Chondrocyte (in vitro differentiated cells): Measurements from ENCODE around the gene INSC. TPM values are rescaled to one million over a fixed set of nuclear protein-coding genes. Genes with fewer than 3 reads are reported as not detected.

Source experiments
- DNase-seq: peaks from one replicate; pipeline ENCODE4 v3.0.0; 2021; ENCODE audit warnings: mixed read lengths, low spot score
- H3K27ac Mint-ChIP-seq: one replicate; pipeline ENCODE4 v1.8.0; 2021; ENCODE audit warnings: mild to moderate bottlenecking, moderate library complexity, mixed read lengths; ENCODE audit not compliant: unreplicated experiment
- H3K27me3 Mint-ChIP-seq: 2 replicates; pipeline ENCODE4 v1.8.0; 2021; ENCODE audit warnings: low read depth, mixed read lengths
- H3K36me3 Mint-ChIP-seq: 2 replicates; pipeline ENCODE4 v1.8.0; 2021; ENCODE audit warnings: low read depth, mixed read lengths
- H3K4me1 Mint-ChIP-seq: 2 replicates; pipeline ENCODE4 v1.8.0; 2021; ENCODE audit warnings: low read depth, mild to moderate bottlenecking, mixed read lengths
- H3K4me3 Mint-ChIP-seq: one replicate; pipeline ENCODE4 v1.8.0; 2021; ENCODE audit warnings: mild to moderate bottlenecking, moderate library complexity, mixed read lengths; ENCODE audit not compliant: unreplicated experiment
- H3K9me3 Mint-ChIP-seq: 2 replicates; pipeline ENCODE4 v1.8.0; 2021; ENCODE audit warnings: low read depth, mixed read lengths
- CTCF ChIP-seq: fragments of 200-600 bp; sonication (generic); IDR thresholded peaks from 2 replicates; pipeline ENCODE4 v1.5.0; 2021; ENCODE audit warnings: antibody characterized with exemption, mild to moderate bottlenecking, moderate library complexity
- total RNA-seq: library from RNA; stranded (reverse); gene quantifications from 3 replicates; pipeline ENCODE4 v1.2.1, GENCODE V29; 2021

The INSC gene
- total RNA-seq, 1 donor from 2014 or later: not detected

- Mint-ChIP-seq H3K27me3 (peaks cover 18% of the 10 kb centered on the region), H3K4me1 (peaks cover 14% of the 10 kb centered on the region), H3K4me3 (no peak overlapping the region), H3K9me3 (peaks cover 10% of the 10 kb centered on the region), H3K36me3 (no peaks in the 10 kb centered on the region), H3K27ac (no peak overlapping the region)
- DNase-seq: no peak
- no peak for TF ChIP-seq CTCF
Measured at GRCh38 chr11:15104166-15104565, 10.6 kb upstream of the INSC start.

- Mint-ChIP-seq H3K27ac (no peak overlapping the region), H3K4me1 (peaks cover 12% of the 10 kb centered on the region), H3K36me3 (no peaks in the 10 kb centered on the region), H3K27me3 (peaks cover 7% of the 10 kb centered on the region), H3K9me3 (peaks cover 10% of the 10 kb centered on the region), H3K4me3 (no peak overlapping the region)
- DNase-seq: no peak
- TF ChIP-seq CTCF: no peak
Measured at GRCh38 chr11:15106201-15106965, 8.3 kb upstream of the INSC start.

GRCh38 chr11:15107730-15108515, 6.8 kb upstream of the INSC start:
- no peak for TF ChIP-seq CTCF
- H3K9me3 Mint-ChIP-seq: peaks cover 10% of the 10 kb centered on the region
- no peak overlapping the region for H3K27ac Mint-ChIP-seq
- H3K4me3 Mint-ChIP-seq: no peak overlapping the region
- peaks cover 4% of the 10 kb centered on the region for H3K27me3 Mint-ChIP-seq
- no peaks in the 10 kb centered on the region for H3K36me3 Mint-ChIP-seq
- peaks cover 12% of the 10 kb centered on the region for H3K4me1 Mint-ChIP-seq
- DNase-seq: no peak

- Mint-ChIP-seq H3K27ac (no peak overlapping the region), H3K36me3 (no peaks in the 10 kb centered on the region), H3K4me3 (no peak overlapping the region), H3K9me3 (peaks cover 5% of the 10 kb centered on the region), H3K27me3 (peaks cover 2% of the 10 kb centered on the region), H3K4me1 (peaks cover 12% of the 10 kb centered on the region)
- TF ChIP-seq CTCF: no peak
- DNase-seq: no peak
Measured at GRCh38 chr11:15108592-15109130, 6.1 kb upstream of the INSC start.

- Mint-ChIP-seq H3K36me3 (no peaks in the 10 kb centered on the region), H3K27me3 (peaks cover 5% of the 10 kb centered on the region), H3K4me1 (peaks cover 12% of the 10 kb centered on the region), H3K4me3 (no peak overlapping the region), H3K9me3 (no peaks in the 10 kb centered on the region), H3K27ac (no peak overlapping the region)
- no peak for DNase-seq
- TF ChIP-seq CTCF: no peak
Measured at GRCh38 chr11:15109602-15110001, 5.1 kb upstream of the INSC start.
